ENCODE data around the gene SNURF. TPM values are rescaled to one million over a fixed set of nuclear protein-coding genes. Genes with fewer than 3 reads are reported as not detected.

Gene SNURF
- total RNA-seq, 1 donor from 2014 or later = 94.6 TPM

DNA sequence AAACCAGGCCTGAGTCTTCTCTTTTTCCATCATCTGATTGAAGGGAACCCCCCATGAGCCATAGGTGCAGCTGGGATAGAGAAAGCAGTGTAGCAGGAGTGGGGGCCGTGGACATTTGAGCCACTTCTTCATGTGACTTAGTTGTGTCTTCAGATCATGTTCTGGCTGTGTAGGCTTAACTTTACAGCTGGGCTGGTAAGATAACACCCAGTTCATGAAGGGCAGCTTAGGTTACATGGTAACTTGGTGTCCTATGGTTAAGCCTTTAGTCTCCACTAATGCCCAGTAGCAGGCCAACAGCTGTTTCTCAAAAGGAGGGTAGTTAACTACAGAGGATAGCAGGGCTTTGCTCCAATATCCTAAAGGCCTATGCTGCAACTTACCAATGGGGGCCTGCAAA is 11.4 kb upstream of the SNURF start:
- no peaks in the 10 kb centered on the region for H3K9me3 ChIP-seq (replicated peaks)
- H3K36me3 ChIP-seq = no peaks in the 10 kb centered on the region
- TF ChIP-seq CTCF (IDR thresholded peaks at IDR 0.05; ENCODE audit: borderline replicate concordance) = no peak
- intact Hi-C loops (cut with micrococcal nuclease) = no loop called here
- no peaks in the 10 kb centered on the region for H3K27me3 ChIP-seq (ENCODE audit: low read depth)
- no peak overlapping the region for H3K27ac ChIP-seq (replicated peaks)
- DNase-seq = no peak
- H3K4me3 ChIP-seq = no peak overlapping the region
- H3K4me1 ChIP-seq = no peaks in the 10 kb centered on the region

GRCh38 chr15:24944954-24945353 is 9.8 kb upstream of the SNURF start:
- H3K36me3 ChIP-seq = no peaks in the 10 kb centered on the region
- H3K27me3 ChIP-seq (ENCODE audit: low read depth) = no peaks in the 10 kb centered on the region
- intact Hi-C loops (cut with micrococcal nuclease) = no loop called here
- TF ChIP-seq CTCF (IDR thresholded peaks at IDR 0.05; ENCODE audit: borderline replicate concordance) = no peak
- H3K27ac ChIP-seq (replicated peaks) = no peak overlapping the region
- DNase-seq = no peak
- H3K9me3 ChIP-seq (replicated peaks) = no peaks in the 10 kb centered on the region
- no peaks in the 10 kb centered on the region for H3K4me1 ChIP-seq
- no peak overlapping the region for H3K4me3 ChIP-seq

- no peak for TF ChIP-seq CTCF (IDR thresholded peaks at IDR 0.05; ENCODE audit: borderline replicate concordance)
- no peaks in the 10 kb centered on the region for H3K9me3 ChIP-seq (replicated peaks)
- H3K36me3 ChIP-seq = no peaks in the 10 kb centered on the region
- no peaks in the 10 kb centered on the region for H3K27me3 ChIP-seq (ENCODE audit: low read depth)
- no peak for DNase-seq
- H3K27ac ChIP-seq (replicated peaks) = no peak overlapping the region
- intact Hi-C loops (cut with micrococcal nuclease) = no loop called here
- H3K4me3 ChIP-seq = no peak overlapping the region
- H3K4me1 ChIP-seq = no peaks in the 10 kb centered on the region
Measured at GRCh38 chr15:24945711-24946110, 9.1 kb upstream of the SNURF start.

DNA sequence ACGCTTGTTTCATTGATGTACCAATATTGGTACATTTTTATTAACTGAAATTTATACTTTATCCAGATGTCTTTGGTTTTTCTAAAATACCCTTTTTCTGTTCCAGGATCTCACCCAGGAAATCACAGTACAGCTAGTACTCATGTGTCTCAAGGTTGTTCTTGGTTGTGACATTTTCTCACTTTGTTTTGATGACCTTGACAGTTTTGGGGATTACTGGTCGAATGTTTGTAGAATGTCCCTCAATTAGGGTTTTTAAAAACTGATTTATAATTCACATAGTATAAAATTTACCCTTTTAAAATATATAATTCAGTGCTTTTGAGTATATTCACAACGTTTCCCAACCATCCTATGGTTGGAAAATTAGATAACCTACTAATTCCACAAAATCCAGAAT is 6.3 kb upstream of the SNURF start:
- intact Hi-C loops (cut with micrococcal nuclease) = no loop called here
- H3K36me3 ChIP-seq = no peaks in the 10 kb centered on the region
- DNase-seq = no peak
- no peak overlapping the region for H3K4me3 ChIP-seq
- no peaks in the 10 kb centered on the region for H3K9me3 ChIP-seq (replicated peaks)
- no peaks in the 10 kb centered on the region for H3K4me1 ChIP-seq
- no peaks in the 10 kb centered on the region for H3K27me3 ChIP-seq (ENCODE audit: low read depth)
- TF ChIP-seq CTCF (IDR thresholded peaks at IDR 0.05; ENCODE audit: borderline replicate concordance) = no peak
- no peak overlapping the region for H3K27ac ChIP-seq (replicated peaks)

- peak overlapping the region; percentile 94 for H3K27ac ChIP-seq (replicated peaks)
- DNase-seq = peak; percentile 18
- H3K9me3 ChIP-seq (replicated peaks) = peaks cover 23% of the 10 kb centered on the region
- peaks cover 33% of the 10 kb centered on the region for H3K4me1 ChIP-seq
- no peaks in the 10 kb centered on the region for H3K36me3 ChIP-seq
- peak overlapping the region; percentile 81 for H3K4me3 ChIP-seq
- H3K27me3 ChIP-seq (ENCODE audit: low read depth) = no peaks in the 10 kb centered on the region
- intact Hi-C loops (cut with micrococcal nuclease) = no loop called here
- no peak for TF ChIP-seq CTCF (IDR thresholded peaks at IDR 0.05; ENCODE audit: borderline replicate concordance)
Measured at GRCh38 chr15:24955531-24955921, 739 bp downstream of the SNURF start.
